Spleen (tissue), 11 donors: Measurements from ENCODE around the gene VPS39. TPM values are rescaled to one million over a fixed set of nuclear protein-coding genes. Genes with fewer than 3 reads are reported as not detected.

ENCODE experiments used
- DNase-seq: peaks from one replicate; pipeline ENCODE4 v3.0.0-alpha.2; 2020
- H3K27ac ChIP-seq, 8 donors: fragments of 200-600 bp; sonication (generic) in 7 of 8; 1 replicate in 4 of 8; 2 replicates in 4 of 8; pipeline versions ENCODE4 v1.5.0 to v1.8.0; 2016 to 2021; ENCODE audit warnings: inconsistent platforms in 4 of 8, mild to moderate bottlenecking in 4 of 8, moderate library complexity in 1 of 8
- H3K27me3 ChIP-seq, 7 donors: fragments of 200-600 bp; sonication (generic) in 6 of 7; replicated peaks in 1 of 7; 1 replicate in 4 of 7; 2 replicates in 3 of 7; pipeline versions ENCODE4 v1.5.0 to v1.8.0; 2016 to 2021; ENCODE audit warnings: inconsistent platforms in 3 of 7, mild to moderate bottlenecking in 1 of 7
- H3K36me3 ChIP-seq, 6 donors: fragments of 200-600 bp; sonication (generic) in 5 of 6; 1 replicate in 4 of 6; 2 replicates in 2 of 6; pipeline versions ENCODE4 v1.5.0 to v1.8.0; 2016 to 2021; ENCODE audit warnings: inconsistent platforms in 2 of 6
- H3K4me1 ChIP-seq, 6 donors: fragments of 200-600 bp; sonication (generic) in 5 of 6; 1 replicate in 3 of 6; 2 replicates in 3 of 6; pipeline versions ENCODE4 v1.5.0 to v1.8.0; 2016 to 2021; ENCODE audit warnings: inconsistent platforms in 3 of 6
- H3K4me3 ChIP-seq, 8 donors: fragments of 200-600 bp; sonication (generic) in 7 of 8; 1 replicate in 4 of 8; 2 replicates in 4 of 8; pipeline versions ENCODE4 v1.5.0 to v1.8.0; 2016 to 2021; ENCODE audit warnings: inconsistent platforms in 4 of 8, mild to moderate bottlenecking in 4 of 8, moderate library complexity in 2 of 8
- H3K9me3 ChIP-seq, 8 donors: fragments of 200-600 bp; sonication (generic) in 7 of 8; 1 replicate in 4 of 8; 2 replicates in 4 of 8; pipeline versions ENCODE4 v1.5.0 to v1.8.0; 2016 to 2021; ENCODE audit warnings: inconsistent platforms in 4 of 8
- CTCF ChIP-seq, 11 experiments: fragments of 200-600 bp in 7 of 11; fragments of 450-650 bp in 4 of 11; sonication (generic) in 4 of 11; IDR thresholded peaks in 8 of 11; conservative IDR thresholded peaks in 3 of 11; 1 replicate in 7 of 11; 2 replicates in 4 of 11; pipeline versions ENCODE4 v1.4.0 to v1.8.0; 2016 to 2021; ENCODE audit warnings: antibody characterized with exemption in 11 of 11, inconsistent platforms in 4 of 11, mild to moderate bottlenecking in 1 of 11
- POLR2A ChIP-seq, 3 donors: fragments of 450-650 bp; IDR thresholded peaks; one replicate each; pipeline ENCODE4 v1.5.1; 2017; ENCODE audit warnings: antibody characterized with exemption in 3 of 3, mild to moderate bottlenecking in 1 of 3
- POLR2AphosphoS5 ChIP-seq, 3 donors: sonication (generic); formaldehyde crosslinking; IDR thresholded peaks; one replicate each; pipeline ENCODE4 v1.5.1; 2017; ENCODE audit warnings: antibody characterized with exemption in 3 of 3
- WGBS, 5 donors: extraction: QIAGEN DNeasy Blood & Tissue Kit in 3 of 5; methylation state at CpG; one replicate each; pipeline versions ENCODE4 v1.1.5 to v1.1.7; 2013 to 2018; 5-methylcytosine and 5-hydroxymethylcytosine counted together
- intact Hi-C: fragments of 100-400 bp; cut with DNase I; formaldehyde crosslinking; loops from one replicate; pipeline ENCODE4 v1.15.0; 2023; ENCODE audit warnings: low total_unique reads
- polyA plus RNA-seq, 3 donors: library from polyadenylated mRNA; stranded (reverse); fragments of 200-250 nt; gene quantifications; one replicate each; pipeline ENCODE4 v1.2.1, GENCODE V29; 2013
- total RNA-seq, 7 donors: library from RNA; depleted of rRNA in 3 of 7; stranded (reverse); fragments of >200 nt in 3 of 7; fragmentation: NEBNext Ultra II Directional in 4 of 7; extraction: Animal tissue kit (Norgen Biotek cat#: 25700) in 4 of 7; gene quantifications; one replicate each; pipeline versions ENCODE4 v1.1.0 to v1.2.1, GENCODE V29; 2016 to 2021
- donor health status: healthy with polysubstance abuse.
- donor health status: DM: no; HTN: no; CAD: no; lungs with moderate emphysema.
- donor health status: DM: no; HTN: no; CAD: no.
- donor health status: Bipolar disorder and iron deficiency.
- donor health status: healthy.
- donor health status: DM: no; HTN: no; CAD: no.
- donor health status: DM: yes; HTN: yes; CAD: no.

Gene VPS39
- total and polyA plus RNA-seq, 10 donors: 25.9 to 220 (median 94.2) TPM

- TF ChIP-seq CTCF (IDR thresholded peaks at IDR 0.05 in 8 of 11, conservative IDR thresholded peaks at IDR 0.05 in 3 of 11) (no peak), POLR2A (IDR thresholded peaks at IDR 0.05) (no peak), POLR2AphosphoS5 (IDR thresholded peaks at IDR 0.05) (no peak)
- WGBS, 5 donors: 84 to 95% (median 88%) methylated on average over 7 of the region's 7 CpGs
- H3K27me3 ChIP-seq: peaks cover 0 to 12% (median 0%) of the 10 kb centered on the region in 7 donors
- DNase-seq: no peak
- H3K9me3 ChIP-seq: no peaks in the 10 kb centered on the region
- H3K36me3 ChIP-seq: no peaks in the 10 kb centered on the region
- H3K4me3 ChIP-seq: no peak overlapping the region
- no peaks in the 10 kb centered on the region for H3K4me1 ChIP-seq
- intact Hi-C loops: no loop called here
- H3K27ac ChIP-seq: no peak overlapping the region
Observed at GRCh38 chr15:42141246-42141645, 66.9 kb downstream of the VPS39 start.

DNA sequence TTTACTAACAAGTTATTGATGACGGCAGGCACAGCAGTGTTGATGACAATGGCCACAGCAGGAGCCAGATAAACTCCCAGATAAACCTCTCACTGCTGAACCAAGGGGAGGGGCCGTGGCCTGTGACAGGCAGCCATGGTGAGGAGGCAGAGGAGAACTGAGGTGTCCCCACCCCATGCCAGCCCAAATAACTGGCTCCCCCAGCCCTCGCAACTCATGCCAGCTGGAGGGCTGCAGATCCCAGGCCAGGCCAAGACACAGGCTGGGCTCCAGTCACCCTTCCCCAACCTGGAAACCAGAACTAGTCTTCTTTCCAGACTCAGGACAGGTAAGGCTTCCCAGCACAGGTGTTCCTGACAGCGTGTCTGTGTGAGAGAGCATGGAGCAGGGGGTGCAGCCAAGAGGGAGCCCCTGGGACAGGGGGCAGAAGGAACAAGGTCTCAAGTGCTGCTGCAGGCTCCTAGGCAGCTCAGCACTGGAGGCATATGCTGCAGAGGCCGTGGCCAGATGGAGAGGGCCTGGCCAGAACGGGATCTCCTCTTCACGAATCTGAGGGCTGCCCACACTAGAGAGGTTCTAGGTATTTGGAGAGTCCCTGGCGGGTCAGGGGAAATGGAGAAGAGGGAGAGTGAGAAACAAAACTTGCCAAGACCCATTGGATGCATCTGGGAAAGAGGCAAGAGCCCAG is 67.6 kb downstream of the VPS39 start:
- no peaks in the 10 kb centered on the region for H3K4me1 ChIP-seq
- no peaks in the 10 kb centered on the region for H3K36me3 ChIP-seq
- TF ChIP-seq POLR2A (IDR thresholded peaks at IDR 0.05) (no peak), CTCF (IDR thresholded peaks at IDR 0.05 in 8 of 11, conservative IDR thresholded peaks at IDR 0.05 in 3 of 11) (no peak), POLR2AphosphoS5 (IDR thresholded peaks at IDR 0.05) (no peak)
- no peaks in the 10 kb centered on the region for H3K9me3 ChIP-seq
- H3K27me3 ChIP-seq: peaks cover 0 to 12% (median 0%) of the 10 kb centered on the region in 7 donors
- 78 to 91% (median 83%) methylated on average over 7 to 8 of the region's 8 CpGs for WGBS, 5 donors
- H3K4me3 ChIP-seq: no peak overlapping the region
- intact Hi-C loops: no loop called here
- no peak overlapping the region for H3K27ac ChIP-seq
- peak; percentile 36 for DNase-seq

- Histone ChIP-seq H3K27ac (no peak overlapping the region), H3K9me3 (no peaks in the 10 kb centered on the region), H3K27me3 (peaks cover 0 to 12% (median 0%) of the 10 kb centered on the region in 7 donors), H3K36me3 (no peaks in the 10 kb centered on the region), H3K4me1 (no peaks in the 10 kb centered on the region), H3K4me3 (no peak overlapping the region)
- DNase-seq: no peak
- intact Hi-C loops: no loop called here
- TF ChIP-seq CTCF (IDR thresholded peaks at IDR 0.05 in 8 of 11, conservative IDR thresholded peaks at IDR 0.05 in 3 of 11) (no peak), POLR2A (IDR thresholded peaks at IDR 0.05) (no peak), POLR2AphosphoS5 (IDR thresholded peaks at IDR 0.05) (no peak)
- 75 to 86% (median 83%) methylated on average over 6 of the region's 6 CpGs for WGBS, 5 donors
Observed at GRCh38 chr15:42139596-42139995, 68.5 kb downstream of the VPS39 start.

DNA sequence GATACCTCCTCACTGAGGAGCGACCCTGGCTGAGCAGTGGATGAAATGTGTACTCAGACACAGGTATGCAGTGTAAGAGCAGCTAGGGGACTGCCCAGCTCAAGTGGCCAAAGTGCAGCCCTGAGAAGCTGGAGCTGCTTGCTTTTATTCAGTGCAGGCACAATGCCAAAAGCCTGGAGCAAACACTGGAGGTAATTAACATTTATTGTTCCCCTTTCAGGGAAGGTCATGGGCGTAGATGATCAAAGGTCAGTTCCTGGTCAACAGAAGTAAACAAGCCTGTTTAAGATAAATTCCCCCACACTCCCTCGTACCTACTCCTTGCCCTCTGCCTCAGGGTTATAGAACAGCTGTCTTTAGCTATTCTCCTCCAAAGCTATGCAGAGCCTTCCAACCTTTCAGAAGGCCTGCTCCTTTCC is 69.1 kb downstream of the VPS39 start:
- Histone ChIP-seq H3K4me1 (no peaks in the 10 kb centered on the region), H3K27ac (no peak overlapping the region), H3K27me3 (peaks cover 0 to 6% (median 0%) of the 10 kb centered on the region in 7 donors), H3K9me3 (no peaks in the 10 kb centered on the region), H3K4me3 (no peak overlapping the region), H3K36me3 (no peaks in the 10 kb centered on the region)
- WGBS, 5 donors: 56 to 76% (median 66%) methylated on average over 3 of the region's 3 CpGs
- DNase-seq: peak; percentile 17
- no peak for TF ChIP-seq CTCF (IDR thresholded peaks at IDR 0.05 in 8 of 11, conservative IDR thresholded peaks at IDR 0.05 in 3 of 11)
- no peak for TF ChIP-seq POLR2AphosphoS5 (IDR thresholded peaks at IDR 0.05)
- no peak for TF ChIP-seq POLR2A (IDR thresholded peaks at IDR 0.05)
- intact Hi-C loops: no loop called here
